ENCODE results near the gene ZNF581.

The ZNF581 gene

DNA sequence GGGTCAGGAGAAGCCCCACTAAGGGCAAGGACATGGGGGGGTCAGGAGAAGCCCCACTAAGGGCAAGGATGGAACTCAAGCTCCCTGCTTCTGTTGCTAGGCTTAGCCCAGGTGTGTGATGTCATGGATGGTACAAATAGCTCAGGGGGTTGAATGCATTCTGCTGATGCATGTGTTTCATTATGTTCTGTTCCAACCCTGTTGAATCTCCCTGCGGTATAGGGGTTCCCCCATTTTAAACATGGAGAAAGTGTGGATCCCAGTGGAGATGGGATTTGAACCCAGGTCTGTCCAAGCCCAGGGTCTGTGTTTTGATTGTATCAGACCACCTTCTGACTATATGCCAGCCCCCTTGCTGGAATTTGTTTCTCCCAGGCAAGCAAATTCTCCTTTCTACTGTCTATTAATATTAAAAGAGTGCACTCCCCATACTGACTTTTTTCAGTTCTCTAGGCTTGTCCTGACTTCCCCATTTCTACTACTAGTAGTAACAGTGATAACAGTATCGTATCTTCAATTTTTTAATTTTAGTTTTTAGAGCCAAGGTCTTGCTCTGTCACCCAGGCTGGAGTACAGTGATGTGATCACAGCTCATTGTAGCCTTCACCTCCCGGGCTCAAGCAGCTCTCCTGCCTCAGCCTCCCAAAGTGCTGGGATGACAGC lies 31.3 kb upstream of the ZNF581 start:
- DNase-seq: no peak

DNA sequence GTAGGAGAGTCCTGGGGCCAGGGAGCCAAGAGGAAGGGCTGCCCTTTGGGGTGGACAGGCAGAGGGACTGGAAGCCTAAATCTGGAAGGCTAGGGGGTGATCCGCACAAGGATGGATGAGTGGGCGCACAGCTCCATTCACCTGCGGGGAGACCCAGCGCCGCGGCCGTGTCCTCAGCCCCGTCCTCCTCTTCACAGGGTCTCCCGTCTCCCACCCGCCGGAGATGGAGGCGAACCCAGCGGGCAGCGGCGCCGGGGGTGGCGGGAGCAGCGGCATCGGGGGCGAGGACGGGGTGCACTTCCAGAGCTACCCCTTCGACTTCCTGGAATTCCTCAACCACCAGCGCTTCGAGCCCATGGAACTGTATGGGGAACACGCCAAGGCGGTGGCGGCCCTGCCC lies 30.1 kb upstream of the ZNF581 start:
- no peak for DNase-seq

DNA sequence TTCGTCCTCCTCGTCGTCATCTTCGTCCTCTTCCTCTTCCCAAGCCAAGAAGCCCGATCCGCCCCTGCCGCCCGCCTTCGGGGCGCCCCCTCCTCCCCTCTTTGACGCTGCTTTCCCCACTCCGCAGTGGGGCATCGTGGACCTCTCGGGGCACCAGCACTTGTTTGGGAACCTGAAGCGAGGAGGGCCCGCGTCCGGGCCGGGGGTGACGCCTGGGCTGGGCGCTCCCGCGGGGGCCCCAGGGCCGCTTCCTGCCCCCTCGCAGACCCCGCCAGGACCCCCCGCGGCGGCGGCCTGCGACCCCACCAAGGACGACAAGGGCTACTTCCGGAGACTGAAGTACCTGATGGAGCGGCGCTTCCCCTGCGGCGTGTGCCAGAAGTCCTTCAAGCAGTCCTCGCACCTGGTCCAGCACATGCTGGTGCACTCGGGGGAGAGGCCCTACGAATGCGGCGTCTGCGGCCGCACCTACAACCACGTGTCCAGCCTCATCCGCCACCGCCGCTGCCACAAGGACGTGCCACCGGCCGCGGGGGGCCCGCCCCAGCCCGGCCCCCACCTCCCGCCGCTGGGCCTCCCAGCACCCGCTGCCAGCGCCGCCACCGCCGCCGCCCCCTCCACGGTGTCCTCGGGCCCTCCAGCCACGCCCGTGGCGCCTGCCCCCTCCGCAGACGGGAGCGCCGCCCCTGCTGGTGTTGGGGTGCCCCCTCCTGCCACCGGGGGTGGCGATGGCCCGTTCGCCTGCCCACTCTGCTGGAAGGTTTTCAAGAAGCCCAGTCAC lies 29.3 kb upstream of the ZNF581 start:
- no peak for DNase-seq

DNA sequence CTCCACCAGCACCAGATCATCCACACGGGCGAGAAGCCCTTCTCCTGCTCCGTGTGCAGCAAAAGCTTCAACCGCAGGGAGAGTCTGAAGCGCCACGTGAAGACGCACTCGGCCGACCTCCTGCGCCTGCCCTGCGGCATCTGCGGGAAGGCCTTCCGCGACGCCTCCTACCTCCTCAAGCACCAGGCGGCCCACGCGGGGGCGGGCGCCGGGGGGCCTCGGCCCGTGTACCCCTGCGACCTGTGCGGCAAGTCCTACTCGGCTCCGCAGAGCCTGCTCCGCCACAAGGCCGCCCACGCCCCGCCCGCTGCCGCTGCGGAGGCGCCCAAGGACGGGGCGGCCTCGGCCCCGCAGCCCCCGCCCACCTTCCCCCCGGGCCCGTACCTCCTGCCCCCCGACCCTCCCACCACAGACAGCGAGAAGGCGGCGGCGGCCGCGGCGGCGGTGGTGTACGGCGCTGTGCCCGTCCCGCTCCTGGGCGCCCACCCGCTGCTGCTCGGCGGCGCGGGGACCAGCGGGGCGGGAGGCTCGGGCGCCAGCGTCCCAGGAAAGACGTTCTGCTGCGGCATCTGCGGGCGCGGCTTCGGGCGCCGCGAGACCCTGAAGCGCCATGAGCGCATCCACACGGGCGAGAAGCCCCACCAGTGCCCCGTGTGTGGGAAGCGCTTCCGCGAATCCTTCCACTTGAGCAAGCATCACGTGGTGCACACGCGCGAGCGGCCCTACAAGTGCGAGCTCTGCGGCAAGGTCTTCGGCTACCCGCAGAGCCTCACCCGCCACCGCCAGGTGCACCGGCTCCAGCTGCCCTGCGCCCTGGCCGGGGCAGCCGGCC lies 28.5 kb upstream of the ZNF581 start:
- no peak for DNase-seq

DNA sequence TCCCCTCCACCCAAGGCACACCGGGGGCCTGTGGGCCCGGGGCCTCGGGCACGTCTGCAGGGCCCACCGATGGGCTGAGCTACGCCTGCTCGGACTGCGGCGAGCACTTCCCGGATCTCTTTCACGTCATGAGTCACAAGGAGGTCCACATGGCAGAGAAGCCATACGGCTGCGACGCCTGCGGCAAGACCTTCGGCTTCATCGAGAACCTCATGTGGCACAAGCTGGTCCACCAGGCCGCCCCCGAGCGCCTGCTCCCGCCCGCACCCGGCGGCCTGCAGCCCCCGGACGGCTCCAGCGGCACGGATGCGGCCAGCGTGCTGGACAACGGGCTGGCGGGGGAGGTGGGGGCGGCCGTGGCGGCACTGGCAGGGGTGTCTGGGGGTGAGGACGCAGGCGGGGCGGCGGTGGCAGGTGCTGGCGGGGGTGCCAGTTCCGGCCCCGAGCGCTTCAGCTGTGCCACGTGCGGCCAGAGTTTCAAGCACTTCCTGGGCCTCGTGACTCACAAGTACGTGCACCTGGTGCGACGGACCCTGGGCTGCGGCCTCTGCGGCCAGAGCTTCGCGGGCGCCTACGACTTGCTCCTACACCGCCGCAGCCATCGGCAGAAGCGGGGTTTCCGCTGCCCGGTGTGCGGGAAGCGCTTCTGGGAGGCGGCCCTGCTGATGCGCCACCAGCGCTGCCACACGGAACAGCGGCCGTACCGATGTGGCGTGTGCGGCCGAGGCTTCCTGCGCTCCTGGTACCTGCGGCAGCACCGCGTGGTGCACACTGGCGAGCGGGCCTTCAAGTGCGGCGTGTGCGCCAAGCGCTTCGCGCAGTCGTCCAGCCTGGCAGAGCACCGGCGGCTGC lies 27.7 kb upstream of the ZNF581 start:
- no peak for DNase-seq

DNA sequence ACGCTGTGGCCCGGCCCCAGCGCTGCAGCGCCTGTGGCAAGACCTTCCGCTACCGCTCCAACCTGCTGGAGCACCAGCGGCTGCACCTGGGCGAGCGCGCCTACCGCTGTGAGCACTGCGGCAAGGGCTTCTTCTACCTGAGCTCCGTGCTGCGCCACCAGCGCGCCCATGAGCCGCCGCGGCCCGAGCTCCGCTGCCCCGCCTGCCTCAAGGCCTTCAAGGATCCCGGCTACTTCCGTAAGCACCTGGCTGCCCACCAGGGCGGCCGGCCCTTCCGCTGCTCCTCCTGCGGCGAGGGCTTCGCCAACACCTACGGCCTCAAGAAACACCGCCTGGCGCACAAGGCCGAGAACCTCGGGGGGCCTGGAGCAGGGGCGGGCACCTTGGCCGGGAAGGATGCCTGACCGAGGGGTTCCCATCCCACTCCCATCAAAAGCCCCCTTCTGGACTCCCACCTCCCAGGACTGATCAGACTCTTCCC lies 27.0 kb upstream of the ZNF581 start:
- no peak for DNase-seq

DNA sequence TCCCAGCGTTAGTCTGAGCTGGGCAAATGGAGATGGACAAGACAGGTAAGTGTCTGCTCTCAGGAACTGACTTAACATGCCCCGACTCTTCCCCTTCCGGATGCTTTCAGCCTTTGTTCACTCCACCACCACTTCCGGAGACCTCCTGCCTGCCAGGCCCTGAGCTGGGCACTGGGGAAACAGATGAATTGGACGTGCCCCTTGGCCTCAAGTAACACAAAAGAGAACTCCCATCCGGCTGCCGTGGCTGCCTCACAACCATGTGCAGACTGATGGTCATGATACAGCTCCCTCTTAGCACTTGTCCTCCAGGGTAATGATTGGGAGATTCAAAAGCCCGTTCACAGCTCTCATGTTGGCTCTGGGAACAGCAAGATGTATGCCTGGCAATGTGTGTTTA lies 26.0 kb upstream of the ZNF581 start:
- no peak for DNase-seq

DNA sequence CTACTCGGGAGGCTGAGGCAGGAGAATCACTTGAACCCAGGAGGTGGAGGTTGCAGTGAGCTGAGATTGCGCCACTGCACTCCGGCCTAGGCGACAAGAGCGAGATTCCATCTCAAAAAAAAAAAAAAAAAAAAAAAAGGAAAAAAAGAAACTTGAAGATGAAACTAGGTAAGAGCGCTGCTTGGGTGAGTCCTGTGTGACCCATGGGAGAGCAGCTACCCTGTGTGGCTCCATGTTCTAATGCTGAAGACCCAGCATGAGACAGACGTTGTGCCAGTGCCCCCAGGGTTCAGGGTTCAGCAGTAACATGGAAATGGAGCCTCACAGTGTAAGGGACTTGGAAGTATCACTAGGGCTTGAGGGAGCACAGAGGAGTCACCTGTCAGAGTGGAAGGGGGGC lies 25.0 kb upstream of the ZNF581 start:
- DNase-seq: no peak

DNA sequence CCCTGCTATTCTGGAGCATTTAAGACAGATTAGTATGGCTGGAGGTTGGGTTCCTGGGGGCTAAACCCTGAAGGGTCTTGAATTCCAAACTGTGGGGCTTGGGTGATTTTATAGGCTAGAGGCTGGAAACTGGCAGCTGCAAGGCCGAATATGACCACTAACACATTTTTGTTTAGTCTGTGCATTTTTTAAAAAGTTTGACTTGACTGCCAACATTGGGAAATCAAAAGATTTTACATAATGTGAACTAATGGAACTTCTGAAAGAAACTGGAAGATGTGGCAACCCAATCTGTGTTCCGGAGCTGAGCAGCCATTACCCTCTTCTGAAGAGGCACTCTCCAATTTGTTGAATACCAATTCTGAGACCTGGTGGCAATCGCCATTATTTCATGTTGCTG lies 24.2 kb upstream of the ZNF581 start:
- DNase-seq: no peak

DNA sequence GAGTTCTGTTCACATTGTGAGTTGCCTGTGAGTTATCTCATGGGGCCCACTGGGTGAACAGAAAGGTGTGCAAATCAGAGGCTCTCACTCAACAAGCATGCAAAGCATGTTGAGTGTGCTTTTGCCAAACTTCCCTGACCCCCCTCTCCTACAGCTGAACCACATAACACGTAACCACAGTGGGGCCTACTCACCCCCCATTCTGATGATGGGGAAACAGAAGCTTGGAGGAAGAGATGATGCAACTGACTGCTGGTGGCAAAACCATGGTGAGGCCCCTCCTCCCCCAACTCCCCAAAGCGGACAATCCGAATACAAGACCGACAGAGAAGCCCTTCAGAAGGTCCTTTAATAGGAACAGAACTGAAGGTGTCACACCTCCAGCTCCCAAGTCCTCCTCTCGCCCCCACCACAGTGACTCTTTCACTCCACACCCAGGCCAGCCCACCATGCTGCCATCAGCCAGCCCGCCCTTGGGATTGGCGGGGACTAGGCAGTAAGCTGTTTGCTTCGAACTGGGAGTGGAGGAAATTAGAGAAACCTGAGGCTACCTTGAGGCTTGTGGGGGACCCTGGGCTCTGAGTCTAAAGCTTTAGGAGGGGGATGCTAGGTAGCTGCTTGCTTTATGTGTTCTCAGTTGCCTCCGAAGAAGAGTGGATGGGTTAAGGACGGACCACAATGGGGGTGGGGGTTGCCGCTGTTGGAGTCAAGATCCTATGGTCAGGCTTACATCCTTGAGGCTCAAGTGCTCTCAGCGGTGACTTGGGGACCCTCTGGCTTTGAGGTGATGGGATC lies 22.8 kb upstream of the ZNF581 start:
- no peak for DNase-seq

DNA sequence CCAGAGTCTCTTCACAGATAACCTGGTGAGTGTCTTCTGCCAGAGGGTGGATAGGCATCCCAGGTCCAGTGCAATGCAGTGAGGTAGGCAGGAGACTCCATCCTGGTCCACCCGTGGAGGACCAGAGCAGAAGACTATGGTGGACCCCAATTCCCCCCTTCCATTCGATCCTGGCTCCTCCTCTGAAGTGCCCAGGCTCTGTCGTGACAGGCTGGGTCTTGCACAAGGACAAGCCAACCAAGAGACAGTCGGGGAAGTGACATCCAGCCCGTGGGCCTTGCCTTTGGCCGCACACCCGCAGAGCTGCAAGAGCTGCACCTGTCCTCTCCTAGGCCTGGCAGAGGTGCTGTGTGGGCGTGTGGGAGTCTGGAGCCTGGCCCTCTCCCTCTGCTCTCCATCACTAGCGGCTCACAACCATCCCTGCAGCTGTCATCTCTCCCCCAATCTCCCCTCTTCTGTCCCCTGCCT lies 22.2 kb upstream of the ZNF581 start:
- DNase-seq: no peak

DNA sequence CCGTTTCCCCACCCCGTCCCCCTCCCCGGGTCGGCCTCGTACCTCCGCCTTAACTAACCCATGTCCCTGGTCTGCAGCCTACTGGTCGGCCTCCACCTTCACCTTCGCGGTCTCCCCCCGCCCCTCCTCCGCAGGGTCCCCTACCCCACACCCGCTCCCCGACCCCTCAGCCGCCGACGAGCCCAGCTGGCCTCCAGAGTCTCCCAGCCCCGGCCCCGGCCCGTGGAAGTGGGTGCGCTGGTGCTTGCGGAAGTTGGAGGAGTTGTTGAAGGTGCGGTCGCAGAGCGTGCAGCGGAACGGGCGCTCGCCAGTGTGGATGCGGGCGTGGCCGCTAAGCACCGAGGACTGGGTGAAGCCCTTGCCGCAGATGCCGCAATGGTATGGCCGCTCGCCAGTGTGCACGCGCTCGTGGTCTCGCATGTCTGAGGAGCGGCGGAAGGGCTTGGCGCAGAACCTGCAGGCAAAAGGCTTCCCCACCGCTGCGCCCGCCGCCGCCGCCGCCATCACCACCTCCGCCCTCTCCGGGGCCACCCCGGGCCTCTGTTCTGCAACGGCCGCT lies 21.7 kb upstream of the ZNF581 start:
- DNase-seq: no peak

DNA sequence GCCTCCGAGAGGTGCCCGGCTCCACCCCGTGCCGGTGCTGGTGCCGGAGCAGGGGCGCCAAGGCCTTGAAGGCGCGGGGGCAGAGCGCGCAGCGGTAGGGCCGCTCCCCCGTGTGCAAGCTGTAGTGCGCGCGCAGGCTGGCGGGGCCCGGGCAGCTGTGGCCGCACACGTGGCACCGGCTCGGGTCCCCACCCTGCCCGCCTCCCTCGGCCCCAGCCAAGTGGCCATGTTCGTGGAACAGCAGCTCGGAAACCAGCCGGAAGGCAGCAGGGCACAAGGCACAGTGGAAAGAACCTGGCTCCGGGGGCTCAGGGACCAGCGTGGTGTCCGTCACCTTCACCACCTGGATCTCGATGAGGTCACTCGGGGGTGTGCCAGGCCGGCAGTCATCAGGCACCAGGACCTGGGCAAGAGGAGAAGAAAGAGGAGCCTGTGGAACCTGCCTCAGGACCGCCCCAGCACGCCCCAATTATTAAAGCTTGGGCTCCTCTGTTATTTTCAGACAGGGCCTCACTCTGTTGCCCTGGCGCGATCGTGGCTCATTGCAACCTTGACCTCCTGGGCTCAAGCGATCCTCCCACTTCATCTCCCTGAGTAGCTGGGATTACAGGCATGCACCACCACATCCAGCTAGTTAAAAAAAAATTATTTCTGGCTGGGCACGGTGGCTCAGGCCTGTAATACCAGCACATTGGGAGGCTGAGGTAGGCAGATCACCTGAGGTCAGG lies 21.0 kb upstream of the ZNF581 start:
- no peak for DNase-seq

DNA sequence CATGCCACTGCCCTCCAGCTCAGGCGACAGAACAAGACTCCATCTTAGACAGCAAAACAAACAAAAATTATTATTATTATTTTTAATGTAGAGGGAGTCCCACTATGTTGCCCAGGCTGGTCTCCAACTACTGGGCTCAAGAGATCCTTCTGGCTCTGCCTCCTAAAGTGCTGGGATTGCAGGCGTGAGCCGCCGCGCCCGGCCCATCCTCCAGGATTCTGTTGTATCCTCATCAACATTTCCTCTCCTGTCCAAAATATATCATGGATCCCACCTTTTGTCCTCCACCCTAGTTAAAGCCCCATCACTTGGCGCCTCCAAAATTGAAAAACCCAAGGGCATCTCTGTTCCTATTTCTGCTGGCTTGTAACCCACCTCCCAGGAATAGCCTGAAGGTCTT lies 20.3 kb upstream of the ZNF581 start:
- no peak for DNase-seq

DNA sequence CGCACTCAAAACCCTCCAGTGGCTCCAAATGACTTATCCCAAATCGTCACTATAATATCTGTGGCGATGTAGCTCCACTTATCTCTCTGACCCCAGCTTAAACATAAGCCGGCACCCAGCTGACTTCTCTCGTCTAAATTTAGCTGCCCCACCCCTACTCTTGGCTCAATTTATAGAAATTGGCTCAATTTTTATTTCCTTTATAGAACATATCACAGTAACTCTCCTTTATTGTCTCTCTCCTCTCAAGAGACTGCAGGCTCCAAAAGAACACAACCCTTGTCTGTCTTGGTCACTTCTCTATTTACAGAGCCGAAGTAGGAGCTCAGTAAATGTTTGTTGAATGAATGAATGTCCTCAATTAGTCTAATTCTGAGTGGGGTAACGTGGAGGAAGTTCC lies 19.9 kb upstream of the ZNF581 start:
- DNase-seq: no peak

DNA sequence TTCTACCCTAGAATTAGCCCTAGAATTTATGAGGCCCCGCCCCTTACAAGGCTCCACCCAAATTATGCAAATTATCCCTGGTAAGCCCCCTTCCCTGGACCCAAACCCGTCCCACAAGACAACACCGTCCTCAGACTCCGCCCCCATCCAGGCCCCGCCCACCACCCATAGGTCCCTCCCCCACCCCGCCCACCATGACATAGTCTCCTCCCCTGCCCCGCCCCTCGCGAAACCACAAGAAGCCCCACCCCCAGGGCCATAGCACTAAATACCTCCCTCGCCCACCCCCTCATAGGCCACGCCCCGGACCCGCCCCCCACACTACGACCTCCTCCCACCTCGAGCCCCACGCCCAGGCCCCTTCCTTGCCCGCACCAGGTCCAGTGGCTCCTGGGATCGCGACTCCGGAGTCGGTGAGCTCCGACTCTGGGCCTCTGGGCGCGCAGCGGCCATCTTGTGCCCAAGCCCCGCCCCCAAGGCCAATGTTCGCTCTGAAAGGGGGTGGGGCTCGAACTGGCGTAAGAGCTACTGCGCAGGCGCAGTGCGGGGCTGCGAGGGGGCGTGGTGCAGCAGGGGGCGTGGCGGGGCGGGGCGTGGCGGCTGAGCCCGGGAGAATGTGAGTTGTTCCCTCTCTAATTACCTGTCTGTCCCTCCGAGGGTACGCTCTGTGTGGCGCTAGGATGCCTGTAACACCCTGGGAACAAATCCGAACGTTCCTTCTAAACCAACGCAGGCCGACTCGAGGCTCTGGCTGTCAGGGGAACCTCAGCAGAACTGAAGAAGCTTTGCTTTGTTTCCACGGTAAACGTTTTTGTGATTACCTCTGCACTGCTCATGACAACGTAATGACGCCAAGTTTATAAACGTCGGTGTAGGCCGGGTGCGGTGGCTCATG lies 19.1 kb upstream of the ZNF581 start, which contains the start of gene ZNF784:
TSS of gene ZNF784 (minus strand) at position 458 of the 895 bp plus-strand sequence. CDS start at position 453, 5 bp downstream.
- peak; percentile 94 for DNase-seq

DNA sequence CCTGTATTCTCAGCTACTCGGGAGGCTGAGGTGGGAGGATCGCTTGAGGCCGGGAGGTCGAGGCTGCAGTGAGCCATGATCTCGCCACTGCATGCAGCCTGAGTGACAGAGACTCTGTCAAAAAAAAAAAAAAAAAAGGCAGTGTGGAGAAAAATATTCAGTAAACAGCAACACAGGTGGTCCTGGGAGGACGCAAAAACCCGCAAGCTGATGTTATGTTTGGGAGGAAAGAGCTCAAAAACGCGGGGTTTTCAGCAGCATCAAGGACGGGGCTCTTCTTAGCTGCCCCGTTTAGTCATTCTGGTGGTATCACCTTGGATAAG lies 18.5 kb upstream of the ZNF581 start:
- DNase-seq: no peak

DNA sequence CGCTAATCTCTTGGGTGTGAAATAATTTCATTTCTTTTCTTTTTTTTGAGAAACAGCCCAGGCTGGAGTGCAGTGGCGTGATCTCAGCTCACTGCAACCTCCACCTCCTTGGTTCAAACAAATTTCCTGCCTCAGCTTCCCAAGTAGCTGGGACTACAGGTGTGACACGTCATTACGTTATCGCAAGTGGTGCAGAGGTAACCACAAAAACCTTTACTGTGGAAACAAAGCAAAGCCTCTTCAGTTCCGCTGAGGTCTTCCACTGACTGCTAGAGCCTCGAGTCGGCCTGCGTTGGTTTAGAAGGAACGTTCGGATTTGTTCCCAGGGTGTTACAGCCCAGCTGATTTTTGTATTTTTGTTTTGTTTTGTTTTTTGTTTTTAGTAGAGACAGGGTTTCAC lies 17.1 kb upstream of the ZNF581 start:
- no peak for DNase-seq

DNA sequence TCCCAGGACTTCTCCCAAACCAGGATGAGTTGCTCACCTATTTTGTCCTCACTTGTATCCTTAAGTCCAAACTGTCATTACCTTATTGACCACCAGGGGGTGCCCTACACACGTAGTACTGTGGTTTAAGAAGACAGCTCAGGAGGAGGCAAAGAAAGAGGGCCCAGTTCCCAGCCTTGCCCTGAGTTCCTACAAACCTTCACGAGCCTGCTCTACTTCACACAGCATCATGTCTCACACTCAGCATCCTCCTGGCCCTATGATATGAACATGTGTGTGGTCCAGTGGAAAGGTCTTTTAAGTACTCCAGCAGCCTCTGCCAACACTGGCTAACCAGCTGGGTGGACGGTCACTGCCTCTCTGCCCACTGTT lies 11.0 kb upstream of the ZNF581 start:
- DNase-seq: peak; percentile 72

DNA sequence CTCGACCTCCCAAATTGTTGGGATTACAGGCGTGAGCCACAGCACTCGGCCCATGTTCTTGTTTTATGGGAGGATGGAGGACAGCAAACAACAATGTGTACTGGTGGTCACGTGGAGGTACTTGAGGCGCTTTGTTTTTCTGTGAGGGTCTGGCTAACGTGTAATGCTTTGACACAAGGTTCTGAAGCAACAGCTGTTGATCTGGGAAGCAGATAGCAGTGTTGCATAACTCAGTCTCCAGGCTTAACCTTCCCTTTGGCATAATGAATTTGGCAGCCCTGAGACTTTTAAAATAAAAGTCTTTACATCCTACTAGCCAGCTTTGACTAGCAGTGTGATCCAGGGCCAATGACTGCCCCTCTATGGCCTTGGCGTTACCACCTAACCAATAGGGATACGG lies 9.6 kb upstream of the ZNF581 start:
- DNase-seq: no peak

Data from stimulated activated CD4-positive, alpha-beta T cell treated with anti-CD3 and anti-CD28 coated beads, Interleukin-4, amount 100 ng/mL, for 1 hour (primary cell).